ENCODE measurements around the gene LMF1. TPM values are rescaled to one million over a fixed set of nuclear protein-coding genes. Genes with fewer than 3 reads are reported as not detected.

The LMF1 gene
- total and polyA plus RNA-seq, 2 of the 4 experiments (the other 2 are of a cell fraction), result 7.7 to 13.1 TPM

DNA sequence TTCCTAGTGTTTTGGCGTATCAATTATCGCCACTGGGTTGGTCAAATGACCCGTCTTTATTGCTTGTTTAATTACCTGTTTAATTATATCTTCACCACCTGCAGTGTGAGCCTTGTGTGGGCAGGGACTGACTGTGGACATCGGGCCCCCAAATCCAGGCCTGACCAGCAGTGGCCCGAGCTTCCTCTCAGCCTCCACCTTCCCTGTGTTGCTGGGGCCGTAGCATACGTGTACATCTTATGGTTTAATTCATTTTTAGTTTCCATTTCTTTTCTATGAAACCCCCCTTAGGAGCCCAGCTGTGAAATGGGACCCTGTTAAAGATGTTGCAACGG, 1.2 kb upstream of the LMF1 start:
- H3K27me3 ChIP-seq (ENCODE audit: control insufficient read depth, insufficient read depth, low read length), result peaks cover 41% of the 10 kb centered on the region
- no CpG with 5 or more reads among the region's 8 CpGs for WGBS, 2 experiments (ENCODE audit: extremely low coverage in 2 of 2, insufficient read length in 1 of 2)
- CTCF ChIA-PET, result no interaction called here

More for the DNA sequence above, 1.2 kb upstream of the LMF1 start:
- no peak overlapping the region for H2AFZ ChIP-seq (replicated peaks; ENCODE audit: low read length, poor library complexity)
- no peaks in the 10 kb centered on the region for H4K20me1 ChIP-seq (ENCODE audit: insufficient read depth, low read length)
- no peak overlapping the region for H3K23ac ChIP-seq (ENCODE audit: low read depth, low read length)
- no peak overlapping the region for H2BK5ac ChIP-seq (ENCODE audit: low read depth, low read length, poor library complexity, severe bottlenecking)
- TF ChIP-seq NFE2L2 (IDR thresholded peaks at IDR 0.05; ENCODE audit: low read depth, low read length) (no peak), BHLHE40 (IDR thresholded peaks at IDR 0.05; ENCODE audit: low read depth, low read length) (no peak), CEBPB (IDR thresholded peaks at IDR 0.05; ENCODE audit: low read depth, low read length) (no peak), SMC3 (IDR thresholded peaks at IDR 0.05; ENCODE audit: low read depth, low read length) (no peak), CHD1 (IDR thresholded peaks at IDR 0.05; ENCODE audit: low read depth, low read length) (no peak), MAFK (IDR thresholded peaks at IDR 0.05; ENCODE audit: low read depth, low read length) (no peak)
- TF ChIP-seq, protein P1, sequence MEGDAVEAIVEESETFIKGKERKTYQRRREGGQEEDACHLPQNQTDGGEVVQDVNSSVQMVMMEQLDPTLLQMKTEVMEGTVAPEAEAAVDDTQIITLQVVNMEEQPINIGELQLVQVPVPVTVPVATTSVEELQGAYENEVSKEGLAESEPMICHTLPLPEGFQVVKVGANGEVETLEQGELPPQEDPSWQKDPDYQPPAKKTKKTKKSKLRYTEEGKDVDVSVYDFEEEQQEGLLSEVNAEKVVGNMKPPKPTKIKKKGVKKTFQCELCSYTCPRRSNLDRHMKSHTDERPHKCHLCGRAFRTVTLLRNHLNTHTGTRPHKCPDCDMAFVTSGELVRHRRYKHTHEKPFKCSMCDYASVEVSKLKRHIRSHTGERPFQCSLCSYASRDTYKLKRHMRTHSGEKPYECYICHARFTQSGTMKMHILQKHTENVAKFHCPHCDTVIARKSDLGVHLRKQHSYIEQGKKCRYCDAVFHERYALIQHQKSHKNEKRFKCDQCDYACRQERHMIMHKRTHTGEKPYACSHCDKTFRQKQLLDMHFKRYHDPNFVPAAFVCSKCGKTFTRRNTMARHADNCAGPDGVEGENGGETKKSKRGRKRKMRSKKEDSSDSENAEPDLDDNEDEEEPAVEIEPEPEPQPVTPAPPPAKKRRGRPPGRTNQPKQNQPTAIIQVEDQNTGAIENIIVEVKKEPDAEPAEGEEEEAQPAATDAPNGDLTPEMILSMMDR (conservative IDR thresholded peaks at IDR 0.05; ENCODE audit: low read depth, low read length), result no peak
- TF ChIP-seq, protein P2, sequence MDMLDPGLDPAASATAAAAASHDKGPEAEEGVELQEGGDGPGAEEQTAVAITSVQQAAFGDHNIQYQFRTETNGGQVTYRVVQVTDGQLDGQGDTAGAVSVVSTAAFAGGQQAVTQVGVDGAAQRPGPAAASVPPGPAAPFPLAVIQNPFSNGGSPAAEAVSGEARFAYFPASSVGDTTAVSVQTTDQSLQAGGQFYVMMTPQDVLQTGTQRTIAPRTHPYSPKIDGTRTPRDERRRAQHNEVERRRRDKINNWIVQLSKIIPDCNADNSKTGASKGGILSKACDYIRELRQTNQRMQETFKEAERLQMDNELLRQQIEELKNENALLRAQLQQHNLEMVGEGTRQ (IDR thresholded peaks at IDR 0.05; ENCODE audit: low read depth, low read length), result no peak
- no peak overlapping the region for H3K56ac ChIP-seq (ENCODE audit: extremely low read depth, insufficient read depth, low read length)
- no peak overlapping the region for H2BK120ac ChIP-seq (ENCODE audit: low read depth, low read length)
- peaks cover 8% of the 10 kb centered on the region for H3K4me1 ChIP-seq (ENCODE audit: control insufficient read depth, insufficient read depth, low read length)
- no peak overlapping the region for H3K4ac ChIP-seq (ENCODE audit: low read depth, low read length)
- DNase-seq, result no peak
- peaks cover 8% of the 10 kb centered on the region; the same call in 1 of the 2 replicates for H3K36me3 ChIP-seq (ENCODE audit: control insufficient read depth, insufficient read depth, low read length)
- no peak for ATAC-seq (ENCODE audit: low read depth)
- no peak overlapping the region for H3K18ac ChIP-seq (ENCODE audit: low read depth, low read length)
- H3K9me3 ChIP-seq (ENCODE audit: control insufficient read depth, insufficient read depth, low read length), result peaks cover 7% of the 10 kb centered on the region; the same call in 1 of the 2 replicates
- H3K9me1 ChIP-seq (ENCODE audit: insufficient read depth, low read length), result peaks cover 7% of the 10 kb centered on the region
- POLR2A ChIA-PET (ENCODE audit: unreplicated experiment), result no interaction called here
- H4K8ac ChIP-seq (ENCODE audit: low read depth in 2 of 2, low read length in 2 of 2), result no peak overlapping the region
- dilution Hi-C loops (cut with HindIII; ENCODE audit: low sequenced_read_pairs, unreplicated experiment) (no loop called here), in situ Hi-C loops (cut with MboI; ENCODE audit: low sequenced_read_pairs) (no loop called here), intact Hi-C loops (cut with micrococcal nuclease) (no loop called here)
- H2BK15ac ChIP-seq (ENCODE audit: low read depth, low read length), result no peak overlapping the region
- no peak overlapping the region for H4K5ac ChIP-seq (ENCODE audit: low read depth, low read length)
- H3K79me1 ChIP-seq (ENCODE audit: low read depth in 1 of 2, low read length in 2 of 2), result peaks cover 11 to 14% of the 10 kb centered on the region in 2 experiments
- no peak overlapping the region for H2BK20ac ChIP-seq (ENCODE audit: low read depth, low read length)
- BruUV-seq (replicated peaks), result no TSS peak
- H4K91ac ChIP-seq (ENCODE audit: insufficient read depth, low read depth, low read length), result no peak overlapping the region
- H3K4me3 ChIP-seq (ENCODE audit: insufficient read depth, low read depth, low read length), result no peak overlapping the region
- H2AK5ac ChIP-seq (ENCODE audit: low read depth, low read length), result no peak overlapping the region
- no peak overlapping the region for H2AK9ac ChIP-seq (replicated peaks; ENCODE audit: low read depth, low read length, poor library complexity)
- no peak overlapping the region for H3K4me2 ChIP-seq (ENCODE audit: low read depth, low read length)
- H3K14ac ChIP-seq (replicated peaks; ENCODE audit: low read depth, low read length), result no peak overlapping the region
- H3K27ac ChIP-seq (ENCODE audit: insufficient read depth, low read length), result no peak overlapping the region
- no peak overlapping the region for H3K9ac ChIP-seq (ENCODE audit: low read depth, low read length)
